NCI-H748 treated with DMSO at 0.1 percent for 48 hours (cell line): ENCODE measurements around the gene NFX1.

Source experiments
- DNase-seq: peaks from one replicate; lab custom pipeline; 2025; lab: John Stamatoyannopoulos, UW

NFX1 gene

GRCh38 chr9:33267151-33267767 is 23.1 kb upstream of the NFX1 start:
- no peak for DNase-seq

GRCh38 chr9:33270146-33270545 is 20.2 kb upstream of the NFX1 start:
- DNase-seq, result no peak

GRCh38 chr9:33272061-33272460 is 18.3 kb upstream of the NFX1 start:
- no peak for DNase-seq

GRCh38 chr9:33273266-33273971 is 16.9 kb upstream of the NFX1 start:
- DNase-seq, result no peak

GRCh38 chr9:33273972-33274328 is 16.4 kb upstream of the NFX1 start:
- no peak for DNase-seq

GRCh38 chr9:33277484-33277883 is 12.8 kb upstream of the NFX1 start:
- no peak for DNase-seq

GRCh38 chr9:33285502-33285901 is 4.8 kb upstream of the NFX1 start:
- DNase-seq, result no peak

- peak; percentile 25 for DNase-seq
Measured at GRCh38 chr9:33287087-33287490, 3.2 kb upstream of the NFX1 start.

- no peak for DNase-seq
Measured at GRCh38 chr9:33288235-33288634, 2.1 kb upstream of the NFX1 start.

- no peak for DNase-seq
Measured at GRCh38 chr9:33288828-33289483, 1.4 kb upstream of the NFX1 start.

- no peak for DNase-seq
Measured at GRCh38 chr9:33289496-33289895, 820 bp upstream of the NFX1 start.

- no peak for DNase-seq
Measured at GRCh38 chr9:33289936-33290246, 425 bp upstream of the NFX1 start.

GRCh38 chr9:33291031-33291397 is 698 bp downstream of the NFX1 start:
- no peak for DNase-seq

GRCh38 chr9:33291901-33292300 is 1.6 kb downstream of the NFX1 start:
- DNase-seq, result no peak

GRCh38 chr9:33293782-33294181 is 3.5 kb downstream of the NFX1 start:
- DNase-seq, result no peak

GRCh38 chr9:33294670-33295432 is 4.5 kb downstream of the NFX1 start:
- no peak for DNase-seq

- DNase-seq, result no peak
Measured at GRCh38 chr9:33295571-33295970, 5.3 kb downstream of the NFX1 start.

GRCh38 chr9:33297432-33297831 is 7.1 kb downstream of the NFX1 start:
- no peak for DNase-seq

GRCh38 chr9:33300546-33300945 is 10.2 kb downstream of the NFX1 start:
- DNase-seq, result no peak

GRCh38 chr9:33304362-33304761 is 14.0 kb downstream of the NFX1 start:
- DNase-seq, result no peak

- DNase-seq, result no peak
Measured at GRCh38 chr9:33306037-33306436, 15.7 kb downstream of the NFX1 start.

GRCh38 chr9:33307067-33307466 is 16.8 kb downstream of the NFX1 start:
- DNase-seq, result no peak

- no peak for DNase-seq
Measured at GRCh38 chr9:33309903-33310302, 19.6 kb downstream of the NFX1 start.
